OCI-LY1 (cell line): ENCODE measurements around the gene ITGB3BP.

Experiments used
- H2AFZ ChIP-seq: fragments of 200-600 bp; sonication (generic), shearing (Covaris generic); 2 replicates; pipeline ENCODE4 v1.6.0; 2014; ENCODE audit warnings: antibody characterized with exemption, mild to moderate bottlenecking, low read length
- H3F3A ChIP-seq: fragments of 200-600 bp; sonication (generic), shearing (Covaris generic); 2 replicates; pipeline ENCODE4 v1.6.0; 2014; ENCODE audit warnings: mild to moderate bottlenecking, antibody characterized with exemption, low read length, moderate library complexity; ENCODE audit not compliant: insufficient read depth
- H3K27ac ChIP-seq: fragments of 200-600 bp; sonication (generic); 2 replicates; pipeline ENCODE4 v1.5.1; 2014; ENCODE audit warnings: low read length, mixed run types, mild to moderate bottlenecking, low read depth; ENCODE audit not compliant: poor library complexity, severe bottlenecking
- H3K27me3 ChIP-seq: fragments of 200-600 bp; sonication (generic); 2 replicates; pipeline ENCODE4 v1.6.0; 2014; ENCODE audit warnings: antibody characterized with exemption, mild to moderate bottlenecking, low read length, moderate library complexity; ENCODE audit not compliant: insufficient read depth
- H3K36me3 ChIP-seq: fragments of 200-600 bp; sonication (generic); 2 replicates; pipeline ENCODE4 v1.6.1; 2014; ENCODE audit warnings: mild to moderate bottlenecking, antibody characterized with exemption, low read length, moderate library complexity, mixed read lengths; ENCODE audit not compliant: insufficient read depth
- H3K4me1 ChIP-seq: fragments of 200-600 bp; sonication (generic); 2 replicates; pipeline ENCODE4 v1.5.1; 2014; ENCODE audit warnings: mild to moderate bottlenecking, low read length, moderate library complexity; ENCODE audit not compliant: insufficient read depth, severe bottlenecking
- H3K4me2 ChIP-seq: fragments of 200-600 bp; sonication (generic), shearing (Covaris generic); 2 replicates; pipeline ENCODE4 v1.6.1; 2014; ENCODE audit warnings: low read length
- H3K4me3 ChIP-seq: fragments of 200-600 bp; sonication (generic); 2 replicates; pipeline ENCODE4 v1.5.1; 2014; ENCODE audit warnings: low read length, low read depth, mild to moderate bottlenecking, mixed read lengths; ENCODE audit not compliant: poor library complexity, severe bottlenecking
- H3K79me2 ChIP-seq: fragments of 200-600 bp; shearing (Covaris generic); 2 replicates; pipeline ENCODE4 v1.6.1; 2016; ENCODE audit warnings: mixed run types, low read length, mixed read lengths; ENCODE audit not compliant: insufficient read depth
- H3K9ac ChIP-seq: fragments of 200-600 bp; sonication (generic), shearing (Covaris generic); 2 replicates; pipeline ENCODE4 v1.6.1; 2014; ENCODE audit warnings: mild to moderate bottlenecking, low read length, mixed read lengths
- H3K9me2 ChIP-seq: fragments of 200-600 bp; sonication (generic), shearing (Covaris generic); 2 replicates; pipeline ENCODE4 v1.6.1; 2014; ENCODE audit warnings: low read depth, mild to moderate bottlenecking, low read length, mixed read lengths
- H3K9me3 ChIP-seq: fragments of 200-600 bp; shearing (Covaris generic); 2 replicates; pipeline ENCODE4 v1.6.1; 2014; ENCODE audit warnings: low read length, mixed read lengths
- H4K20me1 ChIP-seq: fragments of 200-600 bp; sonication (generic), shearing (Covaris generic); 2 replicates; pipeline ENCODE4 v1.6.0; 2016; ENCODE audit warnings: mild to moderate bottlenecking, low read length; ENCODE audit not compliant: insufficient read depth
- CTCF ChIP-seq: fragments of 200-600 bp; sonication (generic), shearing (Covaris generic); IDR thresholded peaks from 2 replicates; pipeline ENCODE4 v1.5.1; 2017; ENCODE audit warnings: mild to moderate bottlenecking, antibody characterized with exemption, low read length, moderate library complexity, mixed read lengths
- EZH2 ChIP-seq: fragments of 200-600 bp; sonication (generic), shearing (Covaris generic); IDR thresholded peaks from 2 replicates; pipeline ENCODE4 v1.8.0; 2017; ENCODE audit warnings: borderline replicate concordance, mixed run types, mild to moderate bottlenecking, antibody characterized with exemption, low read length, moderate library complexity, mixed read lengths

The ITGB3BP gene

GRCh38 chr1:63569068-63569467 is 46.0 kb upstream of the ITGB3BP start:
- Histone ChIP-seq H3K4me2 (no peak overlapping the region), H3K9me2 (no peaks in the 10 kb centered on the region), H3K4me3 (no peak overlapping the region), H3K36me3 (0 out of 2 replicates have a peak, but pooled peaks cover 4% of the 10 kb centered on the region), H2AFZ (no peak overlapping the region), H3K4me1 (no peaks in the 10 kb centered on the region), H3K79me2 (no peaks in the 10 kb centered on the region), H3K9ac (no peak overlapping the region), H3F3A (no peaks in the 10 kb centered on the region), H3K27me3 (no peaks in the 10 kb centered on the region), H3K27ac (no peak overlapping the region), H3K9me3 (no peaks in the 10 kb centered on the region), H4K20me1 (no peaks in the 10 kb centered on the region)
- TF ChIP-seq CTCF = no peak

- H3K9me2 ChIP-seq = no peaks in the 10 kb centered on the region
- no peak for TF ChIP-seq EZH2
- TF ChIP-seq CTCF = no peak
Measured at GRCh38 chr1:63563745-63564144, 40.7 kb upstream of the ITGB3BP start.

GRCh38 chr1:63559357-63559756 is 36.3 kb upstream of the ITGB3BP start:
- TF ChIP-seq CTCF (no peak), EZH2 (no peak)
- H3K9me2 ChIP-seq = no peaks in the 10 kb centered on the region
- H3F3A ChIP-seq = no peaks in the 10 kb centered on the region; the same call in 1 of the 2 replicates

More at GRCh38 chr1:63563745-63564144, 40.7 kb upstream of the ITGB3BP start:
- Histone ChIP-seq H3K36me3 (0 out of 2 replicates have a peak, but pooled peaks cover 4% of the 10 kb centered on the region), H3K27me3 (no peaks in the 10 kb centered on the region), H2AFZ (no peak overlapping the region), H3K9me3 (no peaks in the 10 kb centered on the region), H3F3A (no peaks in the 10 kb centered on the region; the same call in 1 of the 2 replicates), H3K4me3 (no peak overlapping the region), H3K27ac (no peak overlapping the region), H3K9ac (no peak overlapping the region), H4K20me1 (no peaks in the 10 kb centered on the region), H3K4me1 (no peaks in the 10 kb centered on the region), H3K79me2 (no peaks in the 10 kb centered on the region), H3K4me2 (no peak overlapping the region)

More at GRCh38 chr1:63559357-63559756, 36.3 kb upstream of the ITGB3BP start:
- H3K4me2 ChIP-seq = no peak overlapping the region
- no peak overlapping the region for H3K27ac ChIP-seq
- no peaks in the 10 kb centered on the region for H3K79me2 ChIP-seq
- no peak overlapping the region for H2AFZ ChIP-seq
- no peaks in the 10 kb centered on the region for H3K27me3 ChIP-seq
- no peak overlapping the region for H3K9ac ChIP-seq
- H3K9me3 ChIP-seq = no peaks in the 10 kb centered on the region
- peaks cover 4% of the 10 kb centered on the region for H3K4me1 ChIP-seq
- H4K20me1 ChIP-seq = no peaks in the 10 kb centered on the region
- H3K36me3 ChIP-seq = no peaks in the 10 kb centered on the region
- H3K4me3 ChIP-seq = no peak overlapping the region
